GM19452 (cell line): ENCODE measurements around the gene PSMB4.
"Not testable (repeated sequence)": the region's sequence is repeated elsewhere in the genome, so short reads cannot be mapped to it uniquely, and the experiment has no call there.

ENCODE experiments used
- ATAC-seq: cut with Tn5 transposase; IDR thresholded peaks from one replicate; pipeline ENCODE4 v1.9.1; 2021; ENCODE audit not compliant: unreplicated experiment

Gene PSMB4

DNA sequence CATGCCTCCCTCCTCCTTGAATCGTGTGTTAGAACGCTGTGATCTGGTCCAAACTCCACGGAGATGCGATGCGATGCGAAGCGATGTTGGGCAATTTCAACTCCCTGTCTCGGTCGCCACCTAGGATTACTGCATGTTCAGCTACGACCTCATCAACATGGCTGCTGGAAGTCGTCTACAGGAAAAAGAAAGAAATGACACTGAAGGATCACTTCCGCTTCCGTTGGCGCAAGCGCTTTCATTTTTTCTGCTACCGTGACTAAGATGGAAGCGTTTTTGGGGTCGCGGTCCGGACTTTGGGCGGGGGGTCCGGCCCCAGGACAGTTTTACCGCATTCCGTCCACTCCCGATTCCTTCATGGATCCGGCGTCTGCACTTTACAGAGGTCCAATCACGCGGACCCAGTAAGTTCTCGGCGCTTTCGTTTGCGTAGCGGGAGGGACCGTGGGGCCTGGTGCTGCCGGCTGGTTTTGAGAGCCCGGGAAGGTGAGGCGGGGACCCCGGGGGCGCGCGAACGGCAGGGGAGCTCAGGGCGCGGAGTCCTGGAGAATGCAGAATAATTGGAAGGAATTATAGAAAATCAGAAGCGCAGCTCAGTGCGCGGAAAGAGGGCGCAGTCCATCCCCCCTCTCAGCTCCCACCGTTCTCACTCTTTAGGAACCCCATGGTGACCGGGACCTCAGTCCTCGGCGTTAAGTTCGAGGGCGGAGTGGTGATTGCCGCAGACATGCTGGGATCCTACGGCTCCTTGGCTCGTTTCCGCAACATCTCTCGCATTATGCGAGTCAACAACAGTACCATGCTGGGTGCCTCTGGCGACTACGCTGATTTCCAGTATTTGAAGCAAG, at the start of gene PSMB4:
Gene PSMB4 (plus strand): TSS at position 250 of the 848 bp plus-strand sequence. CDS start 15 bp downstream, at position 265.
- ATAC-seq, result peak; percentile 89

DNA sequence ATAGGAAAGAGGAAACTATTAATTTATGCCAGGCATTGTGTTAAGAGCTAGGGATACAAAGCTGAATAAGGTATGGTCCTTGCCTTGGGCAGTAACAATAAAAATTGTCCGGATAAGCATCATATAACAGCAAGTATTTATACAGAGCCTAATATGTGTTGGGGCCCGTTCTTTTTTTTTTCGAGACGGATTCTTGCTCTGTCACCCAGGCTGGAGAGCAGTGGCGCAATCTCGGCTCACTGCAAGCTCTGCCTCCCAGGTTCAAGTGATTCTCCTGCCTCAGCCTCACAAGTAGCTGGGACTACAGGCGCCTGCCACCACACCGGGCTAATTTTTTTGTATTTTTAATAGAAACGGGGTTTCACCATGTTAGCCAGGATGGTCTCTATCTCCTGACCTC, 49.0 kb upstream of the PSMB4 start:
- ATAC-seq, result not testable (repeated sequence)

DNA sequence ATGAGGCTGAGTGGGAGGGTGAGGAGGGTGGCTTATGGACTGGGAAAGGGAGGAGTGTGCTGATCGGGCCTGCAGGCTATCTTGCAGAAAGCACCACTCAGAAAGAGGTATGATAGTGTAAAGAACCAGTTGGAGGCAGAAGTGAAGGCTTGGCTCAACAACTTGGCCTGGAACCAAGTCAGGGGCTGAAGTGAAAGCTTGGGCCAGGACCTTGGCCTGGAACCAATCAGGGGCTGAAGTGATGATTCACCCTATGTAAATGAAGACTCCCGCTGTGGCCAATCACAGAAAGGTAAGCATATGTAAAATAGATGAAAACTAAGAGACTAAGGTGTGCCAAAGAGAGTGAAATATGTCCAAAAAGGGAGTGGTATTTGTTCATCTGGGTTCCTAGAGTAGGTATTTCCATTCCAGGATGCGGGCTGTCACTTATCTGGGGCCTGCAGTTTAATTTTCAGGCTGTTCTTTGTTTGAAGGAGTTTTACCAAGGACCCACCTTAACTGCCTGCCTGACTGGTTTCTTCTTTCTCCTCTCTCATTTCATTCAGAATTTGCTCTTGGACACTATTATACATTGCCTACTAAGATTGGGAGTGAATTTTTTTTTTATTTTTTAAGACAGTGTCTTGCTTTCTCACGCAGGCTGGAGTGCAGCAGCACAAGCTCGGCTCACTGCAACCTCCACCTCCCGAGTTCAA, 47.2 kb upstream of the PSMB4 start:
- no peak for ATAC-seq

DNA sequence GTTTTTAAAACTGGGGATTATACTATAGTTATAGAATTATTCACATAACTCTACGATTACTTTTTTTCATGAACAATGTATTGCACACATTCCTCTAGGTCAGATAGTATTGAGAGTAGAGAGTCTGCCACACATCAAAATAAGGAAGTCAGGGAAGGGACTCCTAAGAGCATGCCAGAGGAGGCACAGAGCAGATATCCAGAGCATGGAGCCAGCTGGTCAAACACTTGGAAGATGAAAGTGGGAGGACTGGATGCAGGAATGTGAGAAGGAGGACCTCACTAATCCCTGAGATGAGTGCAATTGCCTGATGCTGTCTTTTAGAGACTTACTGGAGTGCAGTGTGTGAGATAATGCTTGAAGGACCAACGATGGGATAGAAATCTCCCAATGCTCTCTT, 42.7 kb upstream of the PSMB4 start:
- ATAC-seq, result no peak

DNA sequence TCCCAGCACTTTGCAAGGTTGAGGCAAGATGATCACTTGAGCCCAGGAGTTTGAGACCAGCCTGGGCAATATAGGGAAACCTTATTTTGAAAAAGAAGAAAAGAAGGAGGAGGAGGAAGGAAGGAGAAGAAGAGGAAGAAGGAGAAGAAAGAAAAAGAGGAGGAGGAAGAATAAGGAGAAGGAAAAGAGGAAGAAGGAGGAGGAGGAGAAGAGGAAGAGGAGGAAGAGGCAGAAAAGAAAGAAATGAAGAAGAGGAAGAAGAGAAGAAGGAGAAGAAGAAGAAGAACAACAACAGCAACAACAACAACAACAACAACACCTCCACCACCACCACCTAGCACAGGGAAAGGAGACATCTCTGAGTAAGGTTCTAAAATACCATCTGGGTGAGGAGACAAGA, 37.5 kb upstream of the PSMB4 start:
- ATAC-seq, result no peak

DNA sequence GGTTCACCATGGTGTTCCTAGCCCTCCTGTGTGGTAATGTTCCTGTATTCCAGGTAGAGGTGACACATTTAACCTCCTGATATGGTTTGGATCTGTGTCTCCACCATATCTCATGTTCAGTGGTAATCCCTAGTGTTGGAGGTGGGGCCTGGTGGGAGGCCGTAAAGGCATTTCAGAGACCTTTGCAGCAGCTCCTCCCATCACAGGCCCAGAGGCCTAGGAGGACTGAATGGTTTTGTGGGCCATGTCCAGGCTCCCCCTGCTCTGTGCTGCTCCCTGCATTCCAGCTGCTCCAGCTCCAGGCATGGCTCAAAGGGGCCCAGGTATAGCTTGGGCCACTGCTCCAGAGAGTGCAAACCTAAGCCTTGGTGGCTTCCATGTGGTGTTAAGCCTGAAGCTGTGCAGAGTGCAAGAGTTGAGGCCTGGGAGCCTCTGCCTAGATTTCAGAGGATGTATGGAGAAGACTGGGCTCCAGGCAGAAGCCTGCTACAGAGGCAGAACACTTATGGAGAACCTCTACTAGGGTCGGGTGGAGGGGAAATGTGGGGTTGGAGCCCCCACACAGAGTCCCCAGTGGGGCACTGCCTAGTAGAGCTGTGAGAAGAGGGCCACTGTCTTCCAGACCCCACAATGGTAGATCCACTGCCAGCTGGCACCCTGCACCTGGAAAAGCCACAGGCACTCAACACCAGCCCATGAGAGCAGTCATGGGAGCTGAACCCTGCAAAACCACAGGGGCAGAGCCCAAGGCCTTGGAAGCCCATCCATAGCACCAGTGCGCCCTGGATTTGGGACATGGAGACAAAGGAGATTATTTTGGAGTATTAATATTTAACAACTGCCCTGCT, 36.8 kb upstream of the PSMB4 start:
- no peak for ATAC-seq

DNA sequence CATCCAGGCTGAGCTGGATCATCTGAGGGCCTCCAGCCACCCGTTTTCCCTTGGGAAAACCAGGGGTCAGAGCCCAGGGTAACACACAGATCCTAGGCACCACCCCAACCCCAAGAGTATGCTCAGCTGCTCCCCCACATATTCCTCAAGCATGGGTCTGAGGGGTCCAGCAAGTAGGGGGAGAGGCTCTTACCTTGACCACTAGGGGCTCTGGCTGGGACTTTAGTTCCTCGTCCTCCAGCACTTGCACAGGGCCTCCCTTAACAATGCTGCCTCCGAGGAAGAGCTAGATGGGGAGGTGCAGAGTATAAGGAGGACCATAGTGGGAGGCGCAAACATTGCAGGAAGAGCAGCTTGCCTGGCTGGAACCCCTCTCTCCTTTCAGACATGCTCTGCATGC, 34.4 kb upstream of the PSMB4 start:
- no peak for ATAC-seq

DNA sequence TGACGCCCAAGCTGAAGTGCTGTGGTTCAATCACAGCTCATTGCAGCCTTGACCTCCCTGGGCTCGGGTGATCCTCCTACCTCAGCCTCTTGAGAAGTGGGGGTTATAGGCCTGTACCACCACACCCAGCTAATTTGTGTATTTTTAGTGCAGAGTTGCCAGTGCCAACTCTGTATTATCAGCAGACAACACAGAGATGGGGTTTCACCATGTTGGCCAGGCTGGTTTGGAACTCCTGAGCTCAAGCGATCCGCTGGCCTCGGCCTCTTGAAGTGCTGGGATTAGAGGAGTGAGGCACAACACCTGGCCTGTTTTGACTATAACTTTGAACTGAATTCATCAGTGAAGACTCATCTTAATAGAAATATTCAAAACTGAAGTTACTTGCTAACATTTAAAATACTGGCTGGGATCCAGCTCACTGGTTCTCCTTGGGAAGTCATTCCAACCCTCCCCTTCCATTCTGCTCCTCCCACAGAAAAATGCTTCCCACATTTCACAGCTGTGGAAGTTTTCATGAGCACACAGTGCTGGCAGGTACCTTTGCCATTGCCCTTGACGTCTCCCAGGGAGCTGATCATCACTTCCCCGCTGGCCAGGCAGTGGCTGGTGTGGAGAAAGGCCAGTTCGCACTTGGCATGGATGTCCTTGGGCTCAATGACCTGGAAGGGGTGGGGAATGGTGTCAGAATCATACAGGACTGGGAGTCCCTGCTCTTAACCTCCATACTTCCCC, 31.5 kb upstream of the PSMB4 start:
- ATAC-seq, result no peak

DNA sequence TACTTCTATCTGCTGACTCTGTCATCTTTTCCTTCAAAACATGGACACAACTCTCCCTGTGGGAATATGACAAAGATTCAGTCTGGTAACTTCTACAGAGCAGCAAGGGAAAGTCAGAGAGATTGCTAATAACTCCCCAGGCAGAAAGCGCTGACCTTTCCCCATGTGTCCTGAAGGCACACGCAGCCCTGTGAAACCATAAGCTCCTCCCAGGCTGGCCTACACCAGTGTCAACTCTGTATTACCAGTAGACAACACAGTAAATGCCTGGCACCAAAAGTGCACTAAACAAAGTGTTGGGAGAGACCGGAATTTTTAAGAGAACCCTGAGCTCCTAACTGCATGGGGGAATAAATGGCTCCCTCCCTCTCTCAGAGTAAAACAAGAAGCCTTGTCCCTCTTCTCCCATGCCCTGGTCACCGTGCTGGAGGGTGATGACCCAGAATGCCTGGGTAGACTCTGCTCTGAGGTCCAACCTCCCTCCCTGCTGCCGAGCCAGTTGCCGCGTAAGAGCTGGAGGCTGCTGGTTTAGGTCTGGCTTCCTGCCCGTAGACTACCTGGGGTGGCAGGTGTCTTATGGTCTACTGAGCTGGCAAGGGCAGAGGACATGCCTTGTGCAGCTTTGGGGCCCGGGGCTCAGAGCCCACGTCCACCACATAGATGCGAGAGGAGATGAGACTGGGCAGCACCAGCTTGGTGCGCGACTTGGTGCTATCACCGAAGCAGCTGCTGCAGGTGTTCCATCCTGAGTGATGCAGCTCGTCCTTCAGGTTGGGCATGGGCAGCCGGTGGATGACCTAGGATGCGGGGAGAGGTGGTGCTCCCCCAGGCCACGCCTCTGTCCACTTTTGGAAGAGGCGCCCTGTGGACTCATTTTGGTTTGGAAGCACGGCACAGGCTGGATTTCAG, 30.7 kb upstream of the PSMB4 start:
- no peak for ATAC-seq

DNA sequence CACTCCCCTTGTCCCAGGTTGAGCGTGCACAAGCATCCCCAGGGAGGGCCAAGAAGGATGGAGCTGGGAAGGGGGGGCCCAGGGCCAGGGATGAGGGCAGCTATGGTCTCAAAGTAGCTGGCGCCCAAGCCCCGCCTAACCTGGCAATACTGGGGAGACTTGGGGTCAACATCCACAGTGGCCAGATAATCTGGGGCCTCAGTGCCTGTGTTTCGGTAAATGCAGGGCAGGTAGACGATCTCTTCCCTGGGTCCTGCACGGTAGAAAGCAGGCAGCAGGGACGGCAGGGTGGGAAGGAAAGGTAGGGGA, 30.1 kb upstream of the PSMB4 start:
- no peak for ATAC-seq

DNA sequence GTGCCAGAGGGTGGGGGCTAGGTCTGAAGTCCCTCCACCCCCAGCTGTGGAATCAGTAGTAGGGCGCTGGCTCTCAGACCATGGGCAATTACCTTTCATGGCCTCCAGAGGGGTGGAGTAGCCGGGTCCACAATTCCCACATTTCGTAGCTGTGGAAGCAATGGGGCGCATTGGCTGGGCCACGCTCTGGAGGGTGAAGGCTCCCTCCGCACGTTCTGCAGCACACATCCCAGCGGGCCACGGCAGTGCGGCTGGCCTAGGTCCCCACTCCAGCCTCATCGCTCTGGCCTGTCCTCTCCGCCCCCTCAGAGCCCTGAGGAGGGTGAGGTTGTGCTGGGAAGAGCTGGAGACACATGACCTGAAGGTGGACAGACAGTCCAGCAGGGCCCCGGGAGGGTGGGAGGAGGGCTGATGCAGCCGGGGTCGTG, 29.7 kb upstream of the PSMB4 start:
- no peak for ATAC-seq

DNA sequence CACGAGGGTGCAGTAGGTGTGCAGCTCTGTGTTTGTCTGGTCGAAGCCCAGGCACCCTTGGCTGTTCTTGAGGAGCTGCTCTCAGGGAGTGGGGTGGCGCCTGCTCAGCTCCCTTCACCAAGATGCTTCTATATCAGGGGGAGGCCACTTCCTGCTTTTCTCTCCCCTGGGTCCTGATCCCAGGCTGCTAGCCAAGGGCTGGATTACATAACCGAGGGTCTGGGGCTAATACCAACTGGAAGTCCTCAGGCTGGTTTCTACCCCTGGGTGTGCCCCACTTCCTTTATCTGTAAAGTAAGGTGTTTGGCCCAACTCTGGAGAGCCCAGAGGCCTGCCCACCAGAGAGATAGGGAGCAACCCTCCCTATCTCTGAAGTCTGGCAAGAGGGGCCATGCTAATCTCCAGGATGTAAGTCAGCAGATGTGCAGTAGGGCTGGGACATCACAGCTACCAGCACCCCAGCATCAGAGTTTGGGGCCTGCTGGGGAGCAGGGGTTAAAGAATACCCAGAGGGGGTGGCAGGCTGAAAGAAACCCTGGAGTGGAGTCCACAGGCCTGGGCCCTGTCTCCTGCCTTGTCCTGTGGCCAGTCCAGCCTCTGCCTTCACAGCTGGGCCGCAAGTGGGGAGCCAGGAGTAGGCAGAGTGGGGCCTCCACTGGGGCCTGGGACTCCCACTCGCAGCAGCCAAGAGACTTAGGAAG, 29.0 kb upstream of the PSMB4 start:
- no peak for ATAC-seq

DNA sequence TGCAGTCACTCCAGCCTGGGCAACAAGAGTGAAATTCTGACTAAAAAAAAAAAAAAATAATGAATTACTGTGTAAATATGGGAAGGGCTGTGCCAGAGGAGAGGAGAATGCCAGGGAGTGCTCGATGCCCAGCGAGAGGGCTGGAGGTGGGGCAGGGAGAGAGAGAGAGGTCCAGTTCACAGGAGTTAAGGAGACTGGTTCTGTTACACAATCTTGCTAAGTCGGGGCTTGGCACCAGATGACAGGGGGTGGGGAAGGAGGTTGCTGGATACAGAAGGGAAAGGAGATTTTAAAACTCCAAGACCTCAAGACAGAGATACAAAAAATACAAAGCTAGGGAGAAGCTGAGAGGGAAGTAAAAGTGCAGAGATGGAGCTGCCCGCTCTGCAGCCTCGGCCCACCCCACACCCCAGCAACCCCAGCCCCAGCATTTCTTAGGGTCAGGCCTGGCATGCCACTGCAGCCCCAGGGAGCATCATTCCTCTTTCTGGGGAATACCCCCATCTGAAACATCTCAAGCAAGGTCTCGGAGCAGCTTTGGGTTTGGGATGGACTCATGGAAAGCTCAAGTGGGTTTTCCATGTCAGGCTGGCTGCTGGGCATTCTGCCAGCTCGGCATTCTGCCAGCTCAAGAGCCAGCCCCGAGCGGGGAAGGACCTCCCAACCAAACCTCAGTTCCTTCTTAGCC, 27.9 kb upstream of the PSMB4 start:
- ATAC-seq, result no peak

DNA sequence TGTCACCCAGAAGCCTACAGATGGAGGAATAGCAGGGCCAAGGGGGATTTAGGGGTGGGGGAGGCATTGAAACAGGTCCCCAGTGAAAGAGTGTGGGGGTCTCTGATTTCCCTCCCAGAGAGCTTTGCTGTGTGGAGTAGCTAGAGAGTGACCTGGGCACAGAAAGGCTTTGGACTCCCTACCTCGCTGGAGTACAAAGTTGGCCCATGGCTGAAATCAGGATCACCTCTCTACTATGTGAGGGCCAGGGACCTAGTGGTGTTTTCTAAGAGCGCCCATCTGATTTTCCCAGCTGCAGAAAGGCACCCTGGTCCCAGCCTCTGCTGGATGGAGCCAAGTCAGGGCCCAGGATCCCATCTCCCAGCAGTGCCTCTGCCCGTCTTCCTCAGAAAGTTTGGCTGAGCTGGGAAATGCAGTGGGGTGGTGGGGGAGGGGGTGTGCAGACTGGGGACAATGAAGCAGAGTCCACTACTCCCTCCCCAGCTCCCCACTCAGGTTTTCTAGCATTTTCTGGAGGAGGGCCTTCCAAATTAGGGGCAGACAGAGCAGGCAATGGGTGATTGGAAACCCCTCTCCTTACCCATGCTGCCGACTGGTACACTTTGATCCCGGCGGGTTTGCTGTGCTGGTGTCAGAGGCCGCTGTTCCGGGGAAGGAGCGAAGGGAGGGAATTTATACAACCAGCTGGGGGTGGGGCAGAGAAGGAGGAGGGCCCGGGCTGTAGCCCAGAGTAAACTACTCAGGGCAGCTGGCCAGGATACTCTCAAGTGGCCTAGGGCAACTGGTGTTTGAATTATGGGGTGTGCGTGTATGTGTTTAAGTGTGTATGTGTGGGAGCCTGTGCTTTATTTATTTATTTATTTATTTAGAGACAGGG, 27.1 kb upstream of the PSMB4 start, which contains the start of gene SELENBP1:
Gene SELENBP1 (minus strand): TSS at position 648 of the 877 bp plus-strand sequence. CDS start 64 bp downstream, at position 584.
- ATAC-seq, result no peak

DNA sequence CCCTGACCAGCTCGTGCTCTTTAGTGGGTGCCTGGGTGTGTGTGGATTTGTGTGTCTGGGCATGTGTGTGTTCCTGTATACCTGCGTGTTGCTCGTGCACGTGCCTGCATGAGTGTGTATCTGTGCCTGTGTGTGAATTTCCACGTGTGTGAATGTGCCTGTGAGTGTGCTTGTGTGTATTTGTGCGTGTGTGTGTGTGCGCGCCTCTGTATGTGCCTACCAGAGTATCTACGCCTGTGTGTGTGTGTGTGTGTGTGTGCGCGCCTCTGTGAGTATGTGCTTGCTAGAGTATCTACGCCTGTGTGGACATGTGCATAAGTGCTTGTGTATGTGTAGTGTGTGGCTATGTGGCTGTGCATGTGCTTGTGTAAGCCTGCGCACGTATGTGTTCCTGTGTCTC, 26.2 kb upstream of the PSMB4 start:
- no peak for ATAC-seq

DNA sequence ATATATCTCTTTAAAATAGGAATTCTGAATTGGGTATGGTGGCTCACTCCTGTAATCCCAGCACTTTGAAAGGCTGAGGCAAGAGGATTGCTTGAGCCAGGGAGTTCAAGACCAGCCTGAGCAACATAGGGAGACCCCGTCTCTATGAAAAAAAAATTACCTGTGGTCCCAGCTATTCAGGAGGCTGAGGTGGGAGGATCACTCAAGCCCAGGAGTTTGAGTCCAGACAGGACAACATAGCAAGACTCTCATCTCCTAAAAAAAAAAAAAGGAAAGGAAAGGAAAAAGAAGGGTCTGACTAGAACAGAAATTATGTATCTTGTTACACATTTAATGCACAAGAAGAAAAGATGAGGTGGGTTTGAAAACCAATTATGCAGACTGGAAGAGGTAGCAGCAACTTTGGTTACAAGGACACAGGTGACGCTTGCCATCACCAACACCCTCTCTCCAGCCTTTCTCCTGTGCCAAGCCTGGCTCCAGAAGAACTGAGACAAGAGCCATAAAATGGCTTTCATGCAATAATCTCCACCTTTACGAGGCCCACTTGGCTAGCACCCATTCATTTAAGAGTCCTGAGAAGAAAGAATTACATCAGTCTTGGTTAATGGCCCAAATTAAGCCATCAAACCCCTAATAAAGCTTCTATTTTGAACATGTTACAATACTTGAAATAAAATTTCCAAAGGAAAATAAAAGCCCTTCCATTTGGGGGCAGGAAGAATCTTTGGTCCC, 22.1 kb upstream of the PSMB4 start:
- no peak for ATAC-seq

DNA sequence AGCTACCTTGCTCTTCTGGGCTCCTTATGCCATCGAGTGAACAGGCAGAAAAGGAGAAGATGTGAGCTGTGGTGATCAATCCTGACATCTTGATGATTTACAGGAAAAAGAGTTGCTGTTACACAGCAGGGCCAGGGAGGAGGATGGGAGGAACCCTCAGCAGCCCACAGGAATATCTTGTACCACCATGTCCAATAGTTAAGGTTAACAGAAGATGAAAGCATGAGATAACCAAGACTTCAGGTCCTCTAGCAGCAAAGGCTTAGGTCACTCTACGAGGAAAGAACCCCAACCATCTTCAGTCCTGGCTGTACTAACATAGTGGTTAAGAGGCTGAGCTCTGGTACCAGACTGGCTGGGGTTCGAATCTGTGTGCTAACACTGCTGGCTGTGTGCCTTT, 14.8 kb upstream of the PSMB4 start:
- no peak for ATAC-seq
